Endometrial microvascular endothelial cells (primary cell): ENCODE measurements around the gene RGL1. TPM values are rescaled to one million over a fixed set of nuclear protein-coding genes. Genes with fewer than 3 reads are reported as not detected.

Experiments
- in situ Hi-C: cut with HindIII; loops from 2 replicates; pipeline ENCODE4 v1.10.0; 2017; ENCODE audit warnings: low sequenced_read_pairs, low pct_unique_long_range_greater_than_20kb; ENCODE audit errors: inconsistent ontology term
- total RNA-seq: library from RNA; depleted of rRNA; stranded (reverse); fragments of >200 nt; gene quantifications from one replicate; pipeline ENCODE4 v1.2.3, GENCODE V29; 2015; ENCODE audit errors: inconsistent ontology term

RGL1 gene
- total RNA-seq, 1 donor from 2014 or later = 8.5 TPM

DNA sequence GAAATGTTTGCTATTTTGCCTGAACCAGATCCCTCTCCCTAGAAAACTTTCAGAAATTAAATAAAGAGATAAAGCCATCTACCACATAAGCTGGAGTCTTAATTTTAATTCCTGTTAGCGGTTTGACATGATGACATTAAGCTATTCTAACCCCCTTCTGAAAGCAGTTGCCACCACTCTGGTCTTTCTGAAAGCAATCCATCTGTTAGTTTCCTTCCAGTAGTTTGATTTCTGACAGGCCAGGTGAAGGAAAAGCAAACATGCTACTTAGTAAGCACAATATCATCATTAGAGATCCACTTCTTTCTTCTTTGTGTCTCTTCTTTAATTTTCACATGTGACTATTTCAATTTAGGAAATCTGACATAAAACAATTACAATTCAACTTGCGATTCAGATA lies 39.9 kb downstream of the RGL1 start:
- in situ Hi-C loops = no loop called here

DNA sequence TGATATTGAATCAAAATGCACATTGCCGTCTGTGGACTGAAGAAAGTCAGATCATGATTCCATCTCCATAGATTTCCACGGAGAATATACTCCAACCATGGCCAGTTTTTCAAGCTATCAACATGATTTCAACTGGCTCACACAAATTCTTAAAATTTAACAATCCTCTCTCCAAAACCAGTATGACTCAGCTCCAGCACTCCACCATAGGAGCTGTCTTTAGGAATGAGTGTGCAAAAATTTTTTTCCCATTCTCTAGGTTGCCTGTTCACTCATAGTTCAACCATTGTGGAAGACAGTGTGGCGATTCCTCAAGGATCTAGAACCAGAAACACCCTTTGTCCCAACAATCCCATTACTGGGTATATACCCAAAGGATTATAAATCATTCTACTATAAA lies 40.8 kb downstream of the RGL1 start:
- in situ Hi-C loops = no loop called here

DNA sequence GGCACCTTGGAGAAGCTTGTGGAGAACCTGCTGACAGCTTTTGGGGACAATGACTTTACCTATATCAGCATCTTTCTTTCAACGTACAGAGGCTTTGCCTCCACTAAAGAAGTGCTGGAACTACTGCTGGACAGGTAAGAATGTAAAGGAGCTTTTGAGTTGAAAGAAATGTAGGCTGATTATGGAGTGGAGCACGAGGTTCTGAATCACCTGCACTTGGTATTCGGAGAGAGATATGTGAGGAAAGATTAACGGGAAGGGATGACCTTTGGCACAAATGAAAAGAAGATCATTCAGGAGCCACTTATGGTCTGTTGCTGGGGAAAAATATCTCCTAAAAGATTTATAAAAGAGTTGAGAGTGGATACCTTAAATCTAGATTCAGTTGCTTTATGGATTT lies 42.7 kb downstream of the RGL1 start:
- in situ Hi-C loops = no loop called here

DNA sequence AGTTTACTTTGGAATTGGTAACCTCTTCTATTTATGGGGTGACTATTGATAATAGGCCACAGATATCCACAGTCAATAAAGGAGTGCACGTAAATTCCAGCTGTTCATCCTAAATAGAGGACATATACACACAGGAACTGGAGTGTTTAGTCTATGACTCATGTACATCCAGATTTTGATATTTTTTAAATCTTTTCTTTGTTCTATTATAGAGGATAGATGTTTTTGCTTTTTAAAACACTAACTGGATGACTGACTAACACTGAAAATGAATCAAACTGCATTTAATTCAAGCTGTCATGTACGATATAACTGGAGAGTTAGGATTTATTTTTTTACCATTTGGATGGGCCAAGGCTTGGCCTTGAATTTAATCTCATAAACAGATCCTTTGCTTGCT lies 45.9 kb downstream of the RGL1 start:
- in situ Hi-C loops = no loop called here

DNA sequence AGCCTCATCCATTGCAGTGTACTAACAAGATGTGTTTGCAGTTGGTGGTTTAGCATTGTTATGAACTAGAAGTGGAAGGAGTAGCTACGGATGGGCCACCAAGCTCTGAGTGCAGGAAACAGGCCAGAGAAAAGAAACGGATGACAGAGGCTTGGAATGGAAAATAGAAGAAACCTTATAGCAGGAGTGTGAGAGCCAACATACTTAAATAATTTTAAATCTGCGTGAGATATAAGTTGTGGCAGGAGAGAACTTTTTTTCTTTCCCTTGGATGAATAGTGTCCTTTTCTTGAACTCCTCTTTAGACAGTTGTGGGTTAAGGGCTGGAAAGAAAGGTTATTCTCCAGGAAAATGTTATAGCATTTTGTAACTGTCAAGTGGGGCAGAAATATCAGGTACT lies 54.2 kb downstream of the RGL1 start:
- in situ Hi-C loops = no loop called here

DNA sequence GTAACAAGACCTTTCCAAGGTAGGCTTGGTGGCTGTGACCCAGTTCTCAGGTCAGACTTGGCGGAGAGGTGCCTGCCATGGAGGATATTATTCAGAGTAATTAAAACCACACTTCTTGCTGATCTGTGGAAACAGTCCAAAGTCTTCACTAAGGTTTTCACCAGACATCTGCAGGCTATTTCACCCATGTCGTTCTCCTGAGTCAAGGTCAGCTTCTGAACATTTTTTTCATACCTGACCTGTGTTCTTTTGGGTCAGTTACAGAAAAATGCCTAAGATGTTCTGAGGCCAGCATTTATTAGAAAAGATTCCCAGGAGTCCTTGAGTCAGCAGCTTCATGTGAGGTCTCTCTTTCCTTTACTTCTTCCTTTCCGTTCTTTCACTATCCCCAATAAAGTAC lies 54.9 kb downstream of the RGL1 start:
- in situ Hi-C loops = no loop called here

DNA sequence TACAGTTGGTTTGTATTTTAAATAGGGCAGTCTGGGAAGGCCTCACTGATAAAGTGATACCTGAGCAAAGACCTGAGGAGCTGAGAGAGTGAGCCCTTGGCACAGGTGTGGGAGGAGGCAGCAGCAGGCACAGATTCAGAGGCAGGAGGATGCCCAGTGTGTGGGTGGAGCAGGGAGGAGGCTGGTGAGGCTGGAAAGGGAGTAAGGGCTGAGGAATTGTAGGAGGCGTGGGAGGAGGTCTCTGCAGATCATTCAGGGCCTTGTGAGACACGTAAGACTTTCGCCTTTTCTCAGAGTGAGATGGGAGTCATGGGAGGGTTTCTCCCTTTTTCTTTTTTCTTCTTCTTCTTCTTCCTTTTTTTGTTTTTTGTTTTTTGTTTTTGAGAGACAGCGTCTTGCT lies 58.0 kb downstream of the RGL1 start:
- in situ Hi-C loops = no loop called here

DNA sequence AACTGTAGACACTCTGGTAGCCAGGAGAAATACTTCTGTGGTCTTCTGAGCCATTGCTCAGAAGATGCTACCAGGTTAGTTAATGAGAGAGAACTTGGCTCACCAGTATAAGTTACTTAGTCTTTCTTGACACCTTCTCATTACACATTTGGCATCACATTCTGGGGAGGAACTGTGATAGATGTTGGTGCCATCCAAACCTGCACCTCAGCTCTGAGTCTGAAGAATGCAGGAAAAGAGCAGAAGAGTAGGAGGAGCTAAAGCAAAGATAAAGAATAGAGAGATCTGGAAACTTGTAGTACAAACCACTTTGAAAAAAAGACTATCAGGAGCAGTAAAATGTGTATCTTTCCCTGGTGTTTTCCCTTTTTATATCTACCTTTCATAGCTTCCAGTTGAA lies 58.9 kb downstream of the RGL1 start:
- in situ Hi-C loops = no loop called here

DNA sequence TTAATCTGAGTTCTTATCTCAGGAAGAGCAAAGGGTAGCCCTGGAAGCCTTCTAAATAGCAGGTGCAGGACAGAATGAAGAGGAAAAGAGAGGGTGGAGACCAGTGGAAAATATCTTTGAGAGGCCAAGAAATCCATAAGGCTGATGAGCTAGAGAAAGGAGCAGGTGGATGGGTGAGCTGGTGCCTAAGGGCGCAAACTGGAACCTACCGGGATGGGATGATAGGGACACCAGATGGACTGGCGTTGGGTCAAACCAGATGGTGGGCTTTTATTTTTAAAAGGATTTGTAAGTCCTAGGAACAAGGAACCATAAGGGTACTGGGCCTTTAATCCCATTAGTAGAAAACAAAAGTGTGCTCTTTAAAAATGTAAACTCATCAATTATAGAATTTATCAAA lies 59.7 kb downstream of the RGL1 start:
- in situ Hi-C loops = no loop called here

DNA sequence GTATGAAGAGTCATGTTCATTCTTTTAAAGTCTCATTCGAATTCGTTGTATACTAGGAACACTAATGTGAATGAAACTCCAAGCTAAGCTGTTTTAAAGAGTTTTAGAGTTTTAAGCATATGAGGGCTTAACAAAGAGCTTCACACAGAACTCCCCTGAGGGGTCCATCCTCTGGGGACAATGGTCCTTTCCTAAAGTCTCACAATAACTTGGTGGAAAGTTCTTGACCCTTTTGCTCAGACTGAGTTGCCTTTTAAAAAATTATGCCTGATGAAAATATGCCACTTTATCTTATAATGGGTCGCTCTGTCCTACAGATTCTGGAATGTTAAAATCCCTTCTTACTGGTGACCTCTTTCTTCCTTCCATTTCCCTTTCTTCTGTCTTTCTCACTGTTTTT lies 64.3 kb downstream of the RGL1 start:
- in situ Hi-C loops = no loop called here

DNA sequence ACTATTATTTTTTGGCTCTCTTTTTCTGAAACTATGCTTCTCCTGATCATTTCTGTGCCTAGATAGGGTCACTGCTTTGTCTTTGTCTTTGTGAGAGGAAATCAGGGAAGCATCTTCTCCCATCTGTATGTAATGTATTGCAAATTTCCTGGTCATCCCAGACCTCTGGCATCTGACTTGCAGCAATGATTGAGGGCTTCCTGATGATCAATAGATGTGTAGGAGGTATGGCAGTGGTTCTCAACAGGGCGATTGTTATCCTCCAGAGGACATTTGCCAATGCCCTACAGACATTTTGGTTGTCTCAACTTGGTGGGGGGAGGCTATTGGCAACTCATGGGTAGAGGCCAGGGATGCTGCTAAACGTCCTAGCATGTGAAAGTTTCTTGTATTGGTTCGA lies 64.7 kb downstream of the RGL1 start:
- in situ Hi-C loops = no loop called here

DNA sequence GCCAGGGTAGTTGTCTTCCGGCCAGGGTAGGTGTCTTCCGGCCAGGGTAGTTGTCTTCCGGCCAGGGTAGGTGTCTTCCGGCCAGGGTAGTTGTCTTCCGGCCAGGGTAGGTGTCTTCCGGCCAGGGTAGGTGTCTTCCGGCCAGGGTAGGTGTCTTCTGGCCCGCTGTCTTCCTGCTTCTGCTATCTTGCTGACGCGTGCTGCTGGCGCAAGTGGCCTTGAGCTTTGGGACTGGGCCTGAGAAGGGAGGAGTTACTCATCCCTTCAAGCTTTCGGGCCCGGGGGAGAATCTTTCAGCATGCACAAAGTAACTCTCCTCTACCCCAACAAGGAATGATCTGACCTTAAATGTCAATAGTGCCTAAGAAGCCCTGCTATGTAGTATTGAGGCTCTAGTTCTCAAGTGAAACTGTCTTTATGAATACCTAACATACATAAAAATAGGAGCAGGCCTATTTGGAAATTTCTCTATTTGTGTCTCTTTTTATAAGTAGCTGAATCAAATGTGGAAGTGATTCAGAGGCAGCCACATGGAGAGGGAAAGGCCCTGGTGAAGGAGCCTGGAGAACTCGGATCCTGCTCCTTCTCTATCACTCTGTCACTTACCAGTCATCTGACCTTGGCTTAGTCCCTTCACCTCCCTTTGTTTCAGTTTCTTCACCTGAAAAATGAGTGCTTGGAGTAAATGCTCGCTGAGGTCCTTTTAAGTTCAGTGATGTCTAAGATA lies 65.6 kb downstream of the RGL1 start:
- in situ Hi-C loops = no loop called here

DNA sequence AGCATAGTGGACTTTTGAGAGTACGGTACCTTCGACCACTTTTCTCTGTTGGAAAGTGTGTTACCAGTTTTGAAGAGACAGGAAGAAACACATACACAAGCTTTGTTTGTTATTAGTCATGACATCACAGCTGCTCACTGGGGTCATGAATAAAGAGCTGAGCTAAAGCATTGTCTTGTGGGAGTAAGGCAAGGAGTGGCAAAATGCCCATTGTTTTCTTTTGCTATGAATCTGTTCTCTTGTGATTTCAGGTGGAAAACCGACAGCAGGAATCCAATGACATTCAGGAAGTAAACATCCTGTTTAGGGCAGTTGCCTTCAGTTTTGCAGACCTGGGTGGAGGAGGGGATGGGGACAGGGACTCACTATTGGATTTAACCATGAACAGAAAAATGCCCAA lies 66.2 kb downstream of the RGL1 start:
- in situ Hi-C loops = no loop called here

DNA sequence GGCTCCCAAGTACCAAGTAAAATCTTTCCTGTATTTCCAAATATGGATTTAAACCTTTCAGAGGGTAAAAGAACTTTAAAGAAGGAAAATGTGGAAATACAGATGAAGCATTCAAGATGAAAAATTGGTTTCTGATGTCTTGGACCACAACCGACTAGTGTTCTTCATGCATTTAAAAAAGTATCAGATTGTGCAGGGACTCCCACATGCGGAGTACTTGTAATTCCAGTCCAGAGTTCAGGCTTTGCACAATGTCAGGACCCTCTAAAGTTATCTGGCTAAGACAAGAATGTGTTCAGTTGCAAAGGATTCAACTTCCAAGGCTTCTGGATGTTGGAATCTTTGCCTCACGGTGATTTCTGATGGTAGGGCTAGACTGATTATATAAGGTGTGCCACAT lies 66.7 kb downstream of the RGL1 start:
- in situ Hi-C loops = no loop called here

DNA sequence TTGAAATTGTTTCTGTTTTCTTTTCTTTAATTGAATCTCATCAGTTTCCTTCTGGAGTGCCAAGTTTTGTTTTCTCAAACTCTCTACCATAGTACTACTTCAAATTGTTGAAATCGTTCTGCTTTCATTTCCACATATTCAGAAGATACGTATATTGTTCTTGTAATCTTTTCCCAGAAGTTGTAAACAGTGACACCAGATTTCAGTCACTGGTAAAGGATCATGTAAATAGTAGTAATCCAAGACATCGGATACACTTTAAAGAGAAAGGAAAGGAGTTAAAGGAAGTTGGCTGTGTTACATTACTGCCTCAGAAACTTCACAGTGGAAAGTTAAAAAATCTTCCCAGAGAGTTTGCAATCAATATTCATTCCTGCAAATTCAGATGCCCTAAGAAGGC lies 67.5 kb downstream of the RGL1 start:
- in situ Hi-C loops = no loop called here

DNA sequence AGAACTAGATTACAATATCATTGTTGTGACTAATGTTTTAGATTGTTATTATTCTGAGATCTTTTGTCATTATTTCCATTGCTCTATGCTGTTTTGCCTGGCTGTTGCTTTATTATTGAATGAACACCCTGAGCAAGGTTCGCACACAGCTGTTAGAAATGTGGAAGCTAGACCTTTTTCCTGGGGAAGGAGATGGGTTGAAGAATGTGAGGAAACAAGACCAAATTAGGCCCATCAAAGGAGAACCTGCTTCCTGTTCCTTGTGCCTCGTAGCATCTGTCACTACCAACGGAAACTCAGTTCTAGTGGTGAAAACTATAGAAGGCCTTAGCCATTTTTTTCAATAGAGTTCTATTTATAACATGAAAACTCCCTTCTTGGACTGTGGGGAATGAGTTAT lies 68.7 kb downstream of the RGL1 start:
- in situ Hi-C loops = no loop called here

DNA sequence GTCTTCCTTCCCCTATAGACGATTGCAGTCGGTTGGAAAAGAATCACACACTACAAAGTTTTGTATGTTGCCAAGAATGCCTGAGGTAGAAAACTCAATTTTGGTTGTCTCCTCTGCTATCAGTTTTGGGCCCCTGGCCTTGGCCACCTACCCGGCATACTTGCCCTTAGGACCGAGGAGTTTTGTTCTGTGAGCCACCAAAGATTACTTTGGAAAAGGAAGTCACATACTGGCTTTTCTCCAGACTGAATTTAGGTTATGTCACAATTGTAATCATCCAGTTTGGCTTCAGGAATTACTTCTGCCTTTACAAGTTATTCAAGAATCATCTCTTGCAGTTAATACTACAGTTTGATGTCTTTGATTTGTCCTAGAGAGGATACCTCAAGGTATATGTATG lies 71.4 kb downstream of the RGL1 start:
- in situ Hi-C loops = no loop called here

DNA sequence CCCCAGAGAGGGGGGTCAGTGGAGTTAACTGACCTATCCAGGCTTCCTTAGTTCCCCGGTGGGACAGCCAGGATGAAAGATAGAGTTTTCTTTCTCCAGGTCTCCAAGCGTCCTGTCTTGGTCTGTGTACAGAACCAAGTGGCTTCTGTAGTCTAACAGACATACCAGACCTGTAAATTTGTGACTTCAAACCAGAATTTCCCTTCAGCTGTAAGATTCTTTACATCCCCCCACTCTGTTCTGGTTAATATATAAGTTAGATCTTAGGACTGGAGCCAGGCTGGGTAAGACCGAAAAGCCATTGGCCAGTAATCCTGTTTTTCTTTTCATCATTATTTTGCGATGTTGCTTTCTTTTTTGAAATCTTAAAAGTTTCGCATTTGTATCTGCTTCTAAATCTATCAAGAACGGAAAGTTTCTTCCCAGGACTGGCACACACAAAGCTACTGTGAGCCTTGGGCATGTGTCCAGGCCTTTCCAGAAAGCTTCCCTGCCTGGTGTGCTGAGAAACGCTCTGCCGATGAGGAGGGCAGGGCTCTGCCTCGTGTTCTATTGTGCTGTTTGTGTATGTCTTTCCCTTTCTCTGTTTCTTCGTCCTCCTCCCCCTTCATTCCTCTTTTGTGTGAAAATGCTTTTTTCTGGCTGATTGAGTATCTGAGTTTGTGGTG lies 72.3 kb downstream of the RGL1 start:
- in situ Hi-C loops = no loop called here

DNA sequence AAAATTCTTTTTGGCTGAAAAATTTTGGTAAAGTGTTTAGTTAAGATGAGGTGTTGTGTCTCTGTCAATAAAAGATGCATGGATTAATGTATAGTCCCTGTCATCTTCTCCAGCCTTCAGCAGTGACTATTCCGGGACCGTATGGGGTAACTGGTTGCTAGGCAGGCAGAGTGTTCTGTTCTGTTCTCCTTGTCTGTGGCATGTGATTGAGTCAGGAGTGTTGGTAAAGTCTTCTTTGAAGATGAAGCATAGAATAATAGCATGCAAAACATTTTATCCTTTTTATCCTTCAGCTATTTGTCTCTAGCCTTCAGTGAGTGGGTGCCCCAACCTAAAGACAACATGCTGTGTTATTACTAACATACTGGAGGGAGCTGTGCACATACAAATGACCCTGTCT lies 74.6 kb downstream of the RGL1 start:
- in situ Hi-C loops = no loop called here

DNA sequence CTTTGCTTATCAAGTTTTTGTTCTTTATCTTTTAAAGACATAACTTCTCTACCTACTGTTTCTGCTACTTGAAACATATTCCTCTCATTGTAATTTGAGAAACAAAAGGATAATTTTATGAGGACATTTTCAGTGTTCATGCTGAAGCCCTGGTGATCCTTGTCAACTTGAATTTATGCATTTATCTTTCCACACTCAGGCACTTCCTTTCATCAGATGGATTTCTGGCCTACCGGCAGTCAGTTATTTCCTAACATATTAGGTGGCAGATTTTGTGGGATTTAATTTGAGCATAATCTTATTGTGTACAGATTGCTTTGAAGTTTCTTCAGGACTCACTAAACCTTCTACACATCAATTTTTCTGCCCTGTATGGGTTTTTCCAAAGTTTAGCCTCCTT lies 75.0 kb downstream of the RGL1 start:
- in situ Hi-C loops = no loop called here
